Measurements from ENCODE around the gene DAB2IP.
"Not testable (repeated sequence)": the region's sequence is repeated elsewhere in the genome, so short reads cannot be mapped to it uniquely, and the experiment has no call there.

Gene DAB2IP

GRCh38 chr9:121619545-121620324, 31.7 kb upstream of the DAB2IP start:
- TF ChIP-seq CTCF (IDR thresholded peaks at IDR 0.05; ENCODE audit: low read depth, low read length): no peak
- no peak overlapping the region for H3K4me3 ChIP-seq (ENCODE audit: low read depth, low read length)

- no peak for TF ChIP-seq CTCF (IDR thresholded peaks at IDR 0.05; ENCODE audit: low read depth, low read length)
- H3K4me3 ChIP-seq (ENCODE audit: low read depth, low read length): no peak overlapping the region
Measured at GRCh38 chr9:121620325-121620673, 31.1 kb upstream of the DAB2IP start.

GRCh38 chr9:121620777-121621449, 30.5 kb upstream of the DAB2IP start:
- peak; percentile 46 for TF ChIP-seq CTCF (IDR thresholded peaks at IDR 0.05; ENCODE audit: low read depth, low read length)

GRCh38 chr9:121622387-121623203, 28.8 kb upstream of the DAB2IP start:
- no peak for TF ChIP-seq CTCF (IDR thresholded peaks at IDR 0.05; ENCODE audit: low read depth, low read length)
- H3K4me3 ChIP-seq (ENCODE audit: low read depth, low read length): no peak overlapping the region

More at GRCh38 chr9:121620777-121621449, 30.5 kb upstream of the DAB2IP start:
- H3K4me3 ChIP-seq (ENCODE audit: low read depth, low read length): no peak overlapping the region

GRCh38 chr9:121623430-121623829, 28.0 kb upstream of the DAB2IP start:
- not testable (repeated sequence) for H3K4me3 ChIP-seq (ENCODE audit: low read depth, low read length)

DNA sequence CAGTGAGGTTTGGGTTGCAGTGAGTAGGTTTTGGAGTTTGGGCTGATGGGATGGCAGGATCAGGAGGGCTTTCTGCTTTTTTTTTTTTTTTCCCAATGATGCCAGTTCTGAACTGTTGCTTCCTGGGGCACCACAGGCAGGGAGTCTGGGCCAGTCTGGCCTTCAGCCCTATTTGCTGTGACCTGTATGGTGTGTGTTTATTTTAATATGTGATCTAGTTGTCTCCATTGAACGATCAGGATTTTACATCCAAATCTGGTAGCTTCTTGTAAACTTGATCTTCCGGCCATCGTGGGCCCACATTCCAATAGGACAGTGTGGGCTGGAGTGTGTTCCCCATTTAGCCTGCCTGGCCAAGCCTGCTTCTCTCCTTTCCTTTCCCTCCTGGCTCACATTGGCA, 25.8 kb upstream of the DAB2IP start:
- H3K4me3 ChIP-seq (ENCODE audit: low read depth, low read length): no peak overlapping the region
- TF ChIP-seq CTCF (IDR thresholded peaks at IDR 0.05; ENCODE audit: low read depth, low read length): no peak

- TF ChIP-seq CTCF (IDR thresholded peaks at IDR 0.05; ENCODE audit: low read depth, low read length): no peak
- no peak overlapping the region for H3K4me3 ChIP-seq (ENCODE audit: low read depth, low read length)
Measured at GRCh38 chr9:121626012-121626411, 25.4 kb upstream of the DAB2IP start.

Measured in WI38 (cell line).